K562 (cell line): Measurements from ENCODE around the gene PALLD. TPM values are rescaled to one million over a fixed set of nuclear protein-coding genes. Genes with fewer than 3 reads are reported as not detected.

Experiments used
- ATAC-seq: fragments of 200-7000 bp; cut with Tn5 transposase; 3 replicates; pipeline ENCODE4 v1.9.1; 2020; ENCODE audit warnings: moderate library complexity
- BruUV-seq: library from RNA; stranded (reverse); fragments of 400-500 nt; replicated peaks from 2 replicates; lab custom pipeline; 2021; lab: Mats Ljungman, UMichigan
- CTCF ChIA-PET: fragments of 300-600 bp; formaldehyde crosslinking; extraction: SDS; loops from one replicate; lab custom pipeline; 2021; ENCODE audit warnings: low intra/inter-chr PET ratio; lab: Yijun Ruan, JAX
- POLR2A ChIA-PET: fragments of 300-600, 350-650 bp; sonication (Branson Sonifier 250); formaldehyde crosslinking; extraction: SDS; loops from one replicate; lab custom pipeline; 2021; ENCODE audit warnings: antibody characterized with exemption, inconsistent platforms; lab: Yijun Ruan, JAX
- DNase-seq, 4 experiments: peaks; one replicate each; pipeline versions ENCODE4 v3.0.0 to v3.0.0-alpha.2; 2011 to 2018; ENCODE audit warnings: low spot score in 3 of 4, mixed read lengths in 3 of 4; ENCODE audit errors: extremely low read depth in 1 of 4
- FAIRE-seq: peaks from 2 replicates; lab custom pipeline; 2011; peaks lifted over from hg19 to GRCh38; lab: Jason Lieb, UNC
- H2AFZ ChIP-seq: 2 replicates; pipeline ENCODE4 v1.6.0; 2011; ENCODE audit warnings: low read depth, low read length, control low read depth, inconsistent platforms
- H3K27ac ChIP-seq: fragments of 200-600 bp; 3 replicates; pipeline ENCODE4 v1.8.0; 2011; ENCODE audit warnings: low read depth, mild to moderate bottlenecking, control low read depth, inconsistent platforms, low read length, moderate library complexity, mixed read lengths; ENCODE audit errors: extremely low read depth
- H3K27me3 ChIP-seq, 2 experiments: fragments of 300-600 bp in 1 of 2; 2 replicates in 1 of 2; 3 replicates in 1 of 2; pipeline versions ENCODE4 v1.6.0 to v1.8.0; 2011; ENCODE audit warnings: inconsistent platforms in 2 of 2, low read length in 2 of 2, mild to moderate bottlenecking in 1 of 2, mixed read lengths in 1 of 2, moderate library complexity in 1 of 2; ENCODE audit not compliant: control insufficient read depth in 2 of 2, insufficient read depth in 2 of 2
- H3K36me3 ChIP-seq: fragments of 300-600 bp; 3 replicates; pipeline ENCODE4 v1.8.0; 2011; ENCODE audit warnings: mild to moderate bottlenecking, low read length, inconsistent platforms; ENCODE audit not compliant: control insufficient read depth, insufficient read depth
- H3K4me1 ChIP-seq, 2 experiments: fragments of 200-600 bp in 1 of 2; replicated peaks in 1 of 2; 2 replicates in 1 of 2; 3 replicates in 1 of 2; pipeline versions ENCODE4 v1.5.1 to v1.8.0; 2011; ENCODE audit warnings: inconsistent platforms in 2 of 2, low read length in 2 of 2, mild to moderate bottlenecking in 1 of 2, mixed read lengths in 1 of 2, moderate library complexity in 1 of 2; ENCODE audit not compliant: control insufficient read depth in 2 of 2, insufficient read depth in 2 of 2
- H3K4me2 ChIP-seq: 2 replicates; pipeline ENCODE4 v1.6.1; 2011; ENCODE audit warnings: low read length, control low read depth, inconsistent platforms, mixed read lengths; ENCODE audit not compliant: insufficient read depth
- H3K4me3 ChIP-seq: fragments of 200-600 bp; sonication (generic), shearing (Covaris generic); 2 replicates; pipeline ENCODE4 v1.5.1; 2016; ENCODE audit warnings: control low read depth, inconsistent platforms
- H3K79me2 ChIP-seq: fragments of 200-600 bp; 3 replicates; pipeline ENCODE4 v1.8.0; 2011; ENCODE audit warnings: low read length, inconsistent platforms; ENCODE audit not compliant: control insufficient read depth, insufficient read depth
- H3K9ac ChIP-seq, 2 experiments: 2 replicates each; pipeline versions ENCODE4 v1.6.0 to v1.6.1; 2011; ENCODE audit warnings: low read depth in 2 of 2, low read length in 2 of 2, control low read depth in 1 of 2, inconsistent platforms in 1 of 2, mild to moderate bottlenecking in 1 of 2, mixed read lengths in 1 of 2; ENCODE audit not compliant: insufficient read depth in 1 of 2
- H3K9me1 ChIP-seq: one replicate; pipeline ENCODE4 v1.6.0; 2011; ENCODE audit warnings: inconsistent platforms, mild to moderate bottlenecking, low read length, moderate library complexity; ENCODE audit not compliant: control insufficient read depth, insufficient read depth
- H3K9me3 ChIP-seq: replicated peaks from 2 replicates; pipeline ENCODE4 v1.5.1; 2011; ENCODE audit warnings: low read depth, low read length, inconsistent platforms; ENCODE audit not compliant: control insufficient read depth, insufficient read depth
- H4K20me1 ChIP-seq: replicated peaks from 2 replicates; pipeline ENCODE4 v1.6.1; 2011; ENCODE audit warnings: low read length, inconsistent platforms, mixed read lengths; ENCODE audit not compliant: control insufficient read depth, insufficient read depth
- CCNT2 ChIP-seq: IDR thresholded peaks from 2 replicates; pipeline ENCODE4 v1.6.1; 2011; ENCODE audit warnings: borderline replicate concordance, low read depth, mild to moderate bottlenecking, moderate library complexity, mixed read lengths, low read length; ENCODE audit not compliant: insufficient read length; ENCODE audit errors: extremely low read depth
- ILK ChIP-seq: fragments of 450-650 bp; IDR thresholded peaks from 2 replicates; pipeline ENCODE4 v1.6.1; 2016; ENCODE audit warnings: missing genetic modification characterization, low read depth, mild to moderate bottlenecking, missing compliant biosample characterization, moderate library complexity, borderline replicate concordance
- MAZ ChIP-seq, 2 experiments: fragments of 450-650 bp in 1 of 2; sonication (generic) in 1 of 2; formaldehyde crosslinking; IDR thresholded peaks in 1 of 2; conservative IDR thresholded peaks in 1 of 2; 2 replicates each; pipeline versions ENCODE4 v1.4.0 to v1.5.0; 2020; ENCODE audit warnings: mild to moderate bottlenecking in 1 of 2, missing genetic modification reagents in 1 of 2
- NFRKB ChIP-seq: fragments of 450-650 bp; IDR thresholded peaks from 2 replicates; pipeline ENCODE4 v1.6.1; 2016; ENCODE audit warnings: low read depth
- RFX1 ChIP-seq: fragments of 450-650 bp; IDR thresholded peaks from 2 replicates; pipeline ENCODE4 v1.6.1; 2016; ENCODE audit warnings: mild to moderate bottlenecking, moderate library complexity
- ZNF384 ChIP-seq: IDR thresholded peaks from 2 replicates; pipeline ENCODE4 v1.6.1; 2012; ENCODE audit warnings: low read depth, low read length, improper control_type of control experiment
- in situ Hi-C: fragments of 300-500 bp; cut with MboI; formaldehyde crosslinking; loops from 4 replicates; pipeline ENCODE4 v1.15.0; 2018; ENCODE audit warnings: inconsistent platforms, mixed read lengths
- intact Hi-C: fragments of 100-400 bp; cut with micrococcal nuclease; formaldehyde crosslinking; loops from 2 replicates; pipeline ENCODE4 v1.14.2; 2022
- polyA plus RNA-seq, 8 experiments: library from polyadenylated mRNA; depleted of rRNA in 4 of 8; stranded (reverse) in 5 of 8; unstranded in 3 of 8; fragments of >200 nt; fragmentation: Nextera tagmentation in 2 of 8; fragmentation: Illumina TruSeq in 1 of 8; extraction: Ambion mirVana in 2 of 8; extraction: Trizol in 1 of 8; gene quantifications; 2 replicates each; pipeline versions ENCODE4 v1.2.1 to v1.2.3, GENCODE V29; 2011 to 2014; ENCODE audit warnings: inconsistent platforms in 1 of 8, missing spikeins in 1 of 8
- total RNA-seq, 7 experiments: library from RNA; depleted of rRNA in 6 of 7; stranded (reverse); fragments of >200 nt in 6 of 7; fragmentation: Illumina TruSeq in 2 of 7; extraction: Trizol in 2 of 7; gene quantifications; 2 replicates each; pipeline versions ENCODE4 v1.2.1 to v1.2.3, GENCODE V29; 2011 to 2021; ENCODE audit warnings: low replicate concordance in 1 of 7
- TF ChIP-seq, protein P1 (sequence below): fragments of 200-800 bp; sonication (Bioruptor generic); IDR thresholded peaks from 2 replicates; pipeline ENCODE4 v1.6.1; 2017; ENCODE audit warnings: missing genetic modification characterization, missing compliant biosample characterization
- TF ChIP-seq, protein P2 (sequence below): fragments of 200-400 bp; formaldehyde crosslinking; IDR thresholded peaks from 2 replicates; pipeline ENCODE4 v1.6.1; 2017; ENCODE audit warnings: mild to moderate bottlenecking, low read depth, low read length, moderate library complexity
- TF ChIP-seq, protein P3 (sequence below): fragments of 450-650 bp; IDR thresholded peaks from 2 replicates; pipeline ENCODE4 v1.6.1; 2018; ENCODE audit warnings: mild to moderate bottlenecking, low read depth; ENCODE audit not compliant: partially characterized antibody

Gene PALLD
- total and polyA plus RNA-seq, 9 of the 15 experiments (the other 6 are each of a cell fraction or from before 2014, with no cell fraction given): 0.01 to 0.35 (median 0.06) TPM; not detected in 3

DNA sequence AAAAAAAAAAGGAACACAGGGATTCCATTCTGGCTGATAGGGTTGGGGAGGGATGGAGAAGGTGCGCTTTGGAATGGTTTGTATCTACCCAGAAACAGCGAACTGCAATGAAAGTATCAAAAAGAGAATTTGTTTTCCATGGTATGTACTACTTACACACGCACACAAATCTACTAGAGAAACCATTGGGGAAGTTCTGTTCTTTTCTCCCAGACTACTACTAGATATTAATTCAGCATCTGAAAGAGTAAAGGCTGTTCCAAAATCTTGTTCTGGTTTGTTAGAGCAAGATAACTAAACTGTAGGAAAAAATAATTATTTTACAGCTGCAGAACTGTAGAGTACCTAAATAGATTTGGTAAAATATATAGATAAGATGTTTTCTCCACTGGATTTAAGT lies 394.8 kb downstream of the PALLD start (continued):
- TF ChIP-seq MAZ (CRISPR knock-in tag; conservative IDR thresholded peaks at IDR 0.05 in 1 of 2, IDR thresholded peaks at IDR 0.05 in 1 of 2) (no peak), CCNT2 (no peak), NFRKB (no peak), ILK (tag) (no peak), ZNF384 (no peak)
- TF ChIP-seq, protein P1, sequence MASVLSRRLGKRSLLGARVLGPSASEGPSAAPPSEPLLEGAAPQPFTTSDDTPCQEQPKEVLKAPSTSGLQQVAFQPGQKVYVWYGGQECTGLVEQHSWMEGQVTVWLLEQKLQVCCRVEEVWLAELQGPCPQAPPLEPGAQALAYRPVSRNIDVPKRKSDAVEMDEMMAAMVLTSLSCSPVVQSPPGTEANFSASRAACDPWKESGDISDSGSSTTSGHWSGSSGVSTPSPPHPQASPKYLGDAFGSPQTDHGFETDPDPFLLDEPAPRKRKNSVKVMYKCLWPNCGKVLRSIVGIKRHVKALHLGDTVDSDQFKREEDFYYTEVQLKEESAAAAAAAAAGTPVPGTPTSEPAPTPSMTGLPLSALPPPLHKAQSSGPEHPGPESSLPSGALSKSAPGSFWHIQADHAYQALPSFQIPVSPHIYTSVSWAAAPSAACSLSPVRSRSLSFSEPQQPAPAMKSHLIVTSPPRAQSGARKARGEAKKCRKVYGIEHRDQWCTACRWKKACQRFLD (CRISPR knock-in tag): no peak
- TF ChIP-seq, protein P2, sequence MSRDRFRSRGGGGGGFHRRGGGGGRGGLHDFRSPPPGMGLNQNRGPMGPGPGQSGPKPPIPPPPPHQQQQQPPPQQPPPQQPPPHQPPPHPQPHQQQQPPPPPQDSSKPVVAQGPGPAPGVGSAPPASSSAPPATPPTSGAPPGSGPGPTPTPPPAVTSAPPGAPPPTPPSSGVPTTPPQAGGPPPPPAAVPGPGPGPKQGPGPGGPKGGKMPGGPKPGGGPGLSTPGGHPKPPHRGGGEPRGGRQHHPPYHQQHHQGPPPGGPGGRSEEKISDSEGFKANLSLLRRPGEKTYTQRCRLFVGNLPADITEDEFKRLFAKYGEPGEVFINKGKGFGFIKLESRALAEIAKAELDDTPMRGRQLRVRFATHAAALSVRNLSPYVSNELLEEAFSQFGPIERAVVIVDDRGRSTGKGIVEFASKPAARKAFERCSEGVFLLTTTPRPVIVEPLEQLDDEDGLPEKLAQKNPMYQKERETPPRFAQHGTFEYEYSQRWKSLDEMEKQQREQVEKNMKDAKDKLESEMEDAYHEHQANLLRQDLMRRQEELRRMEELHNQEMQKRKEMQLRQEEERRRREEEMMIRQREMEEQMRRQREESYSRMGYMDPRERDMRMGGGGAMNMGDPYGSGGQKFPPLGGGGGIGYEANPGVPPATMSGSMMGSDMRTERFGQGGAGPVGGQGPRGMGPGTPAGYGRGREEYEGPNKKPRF: no peak

DNA sequence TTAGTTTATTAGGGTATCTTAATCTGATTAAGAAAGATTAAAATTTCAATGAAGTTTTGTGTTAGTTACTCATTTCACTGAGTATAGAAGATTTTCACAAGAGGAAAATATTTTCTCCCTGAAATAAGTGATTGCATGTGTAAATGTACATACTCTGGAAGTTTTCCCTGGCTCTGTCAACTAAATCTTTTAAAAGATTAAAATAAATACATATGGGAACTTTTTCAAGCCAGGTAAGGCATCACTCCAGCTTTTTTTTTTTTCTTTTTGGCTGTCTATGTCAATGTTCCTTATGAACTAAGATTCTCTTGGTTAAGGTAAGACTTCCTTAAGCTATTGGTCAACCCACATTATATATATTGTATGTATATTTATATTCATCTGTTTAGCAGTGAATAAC lies 395.6 kb downstream of the PALLD start:
- no peaks in the 10 kb centered on the region for H3K9me1 ChIP-seq
- H3K9ac ChIP-seq: no peak overlapping the region
- ChIA-PET POLR2A (no interaction called here), CTCF (no interaction called here)
- H3K79me2 ChIP-seq: no peaks in the 10 kb centered on the region
- in situ Hi-C loops (no loop called here), intact Hi-C loops (no loop called here)
- H2AFZ ChIP-seq: no peak overlapping the region
- no peaks in the 10 kb centered on the region for H3K36me3 ChIP-seq
- no peak overlapping the region for H3K4me2 ChIP-seq
- FAIRE-seq (no peak), DNase-seq (no peak), ATAC-seq (no peak)
- H3K27me3 ChIP-seq: no peaks in the 10 kb centered on the region
- H3K27ac ChIP-seq: no peak overlapping the region
- TF ChIP-seq, protein P3, sequence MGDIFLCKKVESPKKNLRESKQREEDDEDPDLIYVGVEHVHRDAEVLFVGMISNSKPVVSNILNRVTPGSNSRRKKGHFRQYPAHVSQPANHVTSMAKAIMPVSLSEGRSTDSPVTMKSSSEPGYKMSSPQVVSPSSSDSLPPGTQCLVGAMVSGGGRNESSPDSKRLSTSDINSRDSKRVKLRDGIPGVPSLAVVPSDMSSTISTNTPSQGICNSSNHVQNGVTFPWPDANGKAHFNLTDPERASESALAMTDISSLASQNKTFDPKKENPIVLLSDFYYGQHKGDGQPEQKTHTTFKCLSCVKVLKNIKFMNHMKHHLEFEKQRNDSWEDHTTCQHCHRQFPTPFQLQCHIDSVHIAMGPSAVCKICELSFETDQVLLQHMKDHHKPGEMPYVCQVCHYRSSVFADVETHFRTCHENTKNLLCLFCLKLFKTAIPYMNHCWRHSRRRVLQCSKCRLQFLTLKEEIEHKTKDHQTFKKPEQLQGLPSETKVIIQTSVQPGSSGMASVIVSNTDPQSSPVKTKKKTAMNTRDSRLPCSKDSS: no peak
- no peak for TF ChIP-seq RFX1
- no peaks in the 10 kb centered on the region for H3K4me1 ChIP-seq
- no peak overlapping the region for H3K4me3 ChIP-seq
- no peaks in the 10 kb centered on the region for H3K9me3 ChIP-seq
- no TSS peak for BruUV-seq
- H4K20me1 ChIP-seq: no peaks in the 10 kb centered on the region
